Smooth muscle cell (in vitro differentiated cells): ENCODE data around the gene KLC4. TPM values are rescaled to one million over a fixed set of nuclear protein-coding genes. Genes with fewer than 3 reads are reported as not detected.

Experiments
- DNase-seq: peaks from one replicate; lab custom pipeline; 2025; ENCODE audit not compliant: unreplicated experiment; lab: John Stamatoyannopoulos, UW
- H2AFZ ChIP-seq: fragments of 200-600 bp; sonication (generic); 2 replicates; pipeline ENCODE4 v1.6.0; 2016; ENCODE audit warnings: antibody characterized with exemption, low read depth, mild to moderate bottlenecking
- H3F3A ChIP-seq: fragments of 200-600 bp; sonication (generic); 2 replicates; pipeline ENCODE4 v1.6.0; 2017; ENCODE audit warnings: antibody characterized with exemption, low read depth
- H3K27ac ChIP-seq: fragments of 200-600 bp; sonication (generic); 2 replicates; pipeline ENCODE4 v1.5.1; 2016; ENCODE audit warnings: low read depth, mild to moderate bottlenecking
- H3K27me3 ChIP-seq: fragments of 200-600 bp; sonication (generic); 2 replicates; pipeline ENCODE4 v1.6.1; 2016; ENCODE audit warnings: low read depth, mild to moderate bottlenecking
- H3K36me3 ChIP-seq: fragments of 200-600 bp; sonication (generic); 2 replicates; pipeline ENCODE4 v1.5.1; 2016; ENCODE audit warnings: low read depth
- H3K4me1 ChIP-seq: fragments of 200-600 bp; sonication (generic); 2 replicates; pipeline ENCODE4 v1.5.1; 2016; ENCODE audit warnings: low read depth
- H3K4me2 ChIP-seq: fragments of 200-600 bp; sonication (generic); 2 replicates; pipeline ENCODE4 v1.6.0; 2016; ENCODE audit warnings: mild to moderate bottlenecking
- H3K4me3 ChIP-seq: fragments of 200-600 bp; sonication (generic); 2 replicates; pipeline ENCODE4 v1.5.1; 2016; ENCODE audit warnings: mild to moderate bottlenecking
- H3K79me2 ChIP-seq: fragments of 200-600 bp; sonication (generic); 2 replicates; pipeline ENCODE4 v1.6.0; 2016; ENCODE audit warnings: low read depth, mild to moderate bottlenecking
- H3K9ac ChIP-seq: fragments of 200-600 bp; sonication (generic); 2 replicates; pipeline ENCODE4 v1.6.0; 2016; ENCODE audit warnings: low read depth
- H3K9me3 ChIP-seq: fragments of 200-600 bp; sonication (generic); replicated peaks from 2 replicates; pipeline ENCODE4 v1.5.1; 2016; ENCODE audit warnings: low read depth
- H4K20me1 ChIP-seq: fragments of 200-600 bp; sonication (generic); 2 replicates; pipeline ENCODE4 v1.6.0; 2016; ENCODE audit warnings: low read depth
- WGBS: methylation state at CpG from one replicate; pipeline ENCODE4 v1.1.7; 2016; ENCODE audit warnings: low lambda C conversion rate; 5-methylcytosine and 5-hydroxymethylcytosine counted together
- polyA plus RNA-seq: library from polyadenylated mRNA; unstranded; fragments of >200 nt; fragmentation: Nextera tagmentation; extraction: Ambion mirVana; gene quantifications from 2 replicates; pipeline ENCODE4 v1.2.1, GENCODE V29; 2016
- total RNA-seq: library from RNA; depleted of rRNA; stranded (reverse); fragments of >200 nt; gene quantifications from 2 replicates; pipeline ENCODE4 v1.2.3, GENCODE V29; 2014
- TF ChIP-seq, protein P1 (sequence below): fragments of 200-600 bp; sonication (generic); IDR thresholded peaks from 2 replicates; pipeline ENCODE4 v1.5.1; 2017; ENCODE audit warnings: borderline replicate concordance, mild to moderate bottlenecking, antibody characterized with exemption; ENCODE audit not compliant: insufficient read depth, poor library complexity, severe bottlenecking

The KLC4 gene
- total and polyA plus RNA-seq, 2 experiments from 2014 or later: 20.0 to 25.7 TPM

DNA sequence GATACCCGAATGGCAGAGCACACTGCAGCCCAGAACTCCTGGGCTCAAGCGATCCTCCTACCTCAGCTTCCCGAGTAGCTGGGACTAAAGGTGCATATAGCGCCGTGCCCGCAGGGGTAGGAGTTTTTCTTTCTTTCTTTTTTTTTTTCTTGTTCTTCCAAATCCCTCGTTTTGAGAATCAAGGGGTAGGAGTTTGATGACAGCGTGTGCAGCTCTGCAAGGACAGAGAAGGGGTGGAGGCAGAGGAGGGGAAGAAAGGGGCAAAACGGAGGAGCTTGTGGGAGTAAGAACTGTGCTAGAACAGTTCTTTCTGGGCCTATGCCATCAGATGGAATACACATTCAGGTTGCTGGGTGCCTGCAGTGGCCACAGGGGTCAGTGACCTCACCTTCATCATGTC, 22.7 kb upstream of the KLC4 start:
- no peak overlapping the region for H3K27ac ChIP-seq
- H3K27me3 ChIP-seq: no peaks in the 10 kb centered on the region
- WGBS: 95% methylated on average over 9 of the region's 9 CpGs
- no peak for DNase-seq
- no peaks in the 10 kb centered on the region for H3K4me1 ChIP-seq
- H4K20me1 ChIP-seq: peaks cover 23% of the 10 kb centered on the region
- no peak overlapping the region for H2AFZ ChIP-seq
- no peak overlapping the region for H3K4me2 ChIP-seq
- no peaks in the 10 kb centered on the region for H3K36me3 ChIP-seq
- no peak overlapping the region for H3K4me3 ChIP-seq
- peaks cover 20% of the 10 kb centered on the region for H3F3A ChIP-seq
- no peaks in the 10 kb centered on the region for H3K79me2 ChIP-seq
- H3K9ac ChIP-seq: no peak overlapping the region
- no peaks in the 10 kb centered on the region for H3K9me3 ChIP-seq
- TF ChIP-seq, protein P1, sequence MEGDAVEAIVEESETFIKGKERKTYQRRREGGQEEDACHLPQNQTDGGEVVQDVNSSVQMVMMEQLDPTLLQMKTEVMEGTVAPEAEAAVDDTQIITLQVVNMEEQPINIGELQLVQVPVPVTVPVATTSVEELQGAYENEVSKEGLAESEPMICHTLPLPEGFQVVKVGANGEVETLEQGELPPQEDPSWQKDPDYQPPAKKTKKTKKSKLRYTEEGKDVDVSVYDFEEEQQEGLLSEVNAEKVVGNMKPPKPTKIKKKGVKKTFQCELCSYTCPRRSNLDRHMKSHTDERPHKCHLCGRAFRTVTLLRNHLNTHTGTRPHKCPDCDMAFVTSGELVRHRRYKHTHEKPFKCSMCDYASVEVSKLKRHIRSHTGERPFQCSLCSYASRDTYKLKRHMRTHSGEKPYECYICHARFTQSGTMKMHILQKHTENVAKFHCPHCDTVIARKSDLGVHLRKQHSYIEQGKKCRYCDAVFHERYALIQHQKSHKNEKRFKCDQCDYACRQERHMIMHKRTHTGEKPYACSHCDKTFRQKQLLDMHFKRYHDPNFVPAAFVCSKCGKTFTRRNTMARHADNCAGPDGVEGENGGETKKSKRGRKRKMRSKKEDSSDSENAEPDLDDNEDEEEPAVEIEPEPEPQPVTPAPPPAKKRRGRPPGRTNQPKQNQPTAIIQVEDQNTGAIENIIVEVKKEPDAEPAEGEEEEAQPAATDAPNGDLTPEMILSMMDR: no peak

DNA sequence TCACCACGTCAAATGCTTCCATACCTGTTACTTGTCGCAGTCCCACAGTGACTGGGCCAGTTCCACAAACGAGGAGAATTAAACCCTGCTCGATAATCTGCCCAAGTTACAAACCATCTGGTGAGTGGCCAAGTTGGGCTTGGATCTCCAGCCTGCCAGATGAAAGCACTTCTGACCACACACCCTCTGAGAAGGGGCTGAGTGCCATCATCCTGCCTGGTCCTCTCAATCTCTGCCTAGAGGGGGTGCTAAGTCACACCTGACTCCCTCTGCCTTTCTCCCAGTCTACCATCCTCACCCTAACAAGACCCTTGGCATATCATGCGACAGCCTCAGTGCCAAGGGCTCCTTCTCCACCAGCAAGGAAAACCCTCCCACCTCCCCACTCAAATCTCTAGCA, 22.2 kb upstream of the KLC4 start:
- Histone ChIP-seq H3K36me3 (no peaks in the 10 kb centered on the region), H3K4me3 (no peak overlapping the region), H3K4me2 (no peak overlapping the region), H3K79me2 (no peaks in the 10 kb centered on the region), H3K9ac (no peak overlapping the region), H3K27me3 (no peaks in the 10 kb centered on the region), H4K20me1 (peaks cover 20% of the 10 kb centered on the region), H3F3A (peaks cover 18% of the 10 kb centered on the region), H3K27ac (no peak overlapping the region), H2AFZ (no peak overlapping the region), H3K4me1 (no peaks in the 10 kb centered on the region), H3K9me3 (no peaks in the 10 kb centered on the region)
- no peak for DNase-seq
- 95% methylated on average over 5 of the region's 5 CpGs for WGBS
- TF ChIP-seq, protein P1: no peak

GRCh38 chr6:43037706-43038105, 21.7 kb upstream of the KLC4 start:
- Histone ChIP-seq H3K79me2 (no peaks in the 10 kb centered on the region), H3K4me1 (no peaks in the 10 kb centered on the region), H3K9me3 (no peaks in the 10 kb centered on the region), H3K27ac (no peak overlapping the region), H4K20me1 (peaks cover 15% of the 10 kb centered on the region), H3K4me2 (no peak overlapping the region), H2AFZ (no peak overlapping the region), H3F3A (peaks cover 14% of the 10 kb centered on the region), H3K9ac (no peak overlapping the region), H3K27me3 (no peaks in the 10 kb centered on the region), H3K4me3 (no peak overlapping the region), H3K36me3 (no peaks in the 10 kb centered on the region)
- DNase-seq: no peak
- TF ChIP-seq, protein P1: no peak
- WGBS: 97% methylated on average over 9 of the region's 9 CpGs

DNA sequence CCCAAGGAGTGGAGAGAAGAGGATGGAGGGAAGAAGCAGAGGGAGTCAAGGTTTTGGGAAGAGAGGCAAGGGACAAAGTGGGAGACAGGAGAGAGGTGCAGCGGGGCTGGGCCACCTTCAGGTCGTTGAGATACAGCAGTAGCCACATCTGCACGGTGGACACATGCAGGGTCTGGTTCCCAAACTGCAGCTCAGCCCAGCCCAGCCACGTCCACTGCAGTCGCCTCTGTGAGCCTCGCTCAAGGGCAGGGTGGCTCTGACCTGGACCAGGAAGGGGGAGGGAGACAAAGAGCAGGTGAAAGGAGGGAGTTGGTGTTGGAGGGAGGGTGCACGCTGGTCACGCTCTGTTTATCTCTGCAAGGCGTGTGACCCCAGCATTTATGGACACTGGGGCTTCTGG, 20.7 kb upstream of the KLC4 start:
- no peaks in the 10 kb centered on the region for H3K27me3 ChIP-seq
- no peak overlapping the region for H3K4me3 ChIP-seq
- 90% methylated on average over 9 of the region's 9 CpGs for WGBS
- no peak overlapping the region for H3K9ac ChIP-seq
- H3K79me2 ChIP-seq: no peaks in the 10 kb centered on the region
- no peaks in the 10 kb centered on the region for H3K4me1 ChIP-seq
- TF ChIP-seq, protein P1: no peak
- no peaks in the 10 kb centered on the region for H3K36me3 ChIP-seq
- no peak overlapping the region for H2AFZ ChIP-seq
- H4K20me1 ChIP-seq: peaks cover 14% of the 10 kb centered on the region
- DNase-seq: no peak
- no peak overlapping the region for H3K27ac ChIP-seq
- H3K9me3 ChIP-seq: no peaks in the 10 kb centered on the region
- peaks cover 14% of the 10 kb centered on the region for H3F3A ChIP-seq
- no peak overlapping the region for H3K4me2 ChIP-seq
